Upper lobe of right lung (tissue), 1 donor: ENCODE data around the gene SSX3. TPM values are rescaled to one million over a fixed set of nuclear protein-coding genes. Genes with fewer than 3 reads are reported as not detected.

Source experiments
- ATAC-seq: fragments of 200-7000 bp; cut with Tn5 transposase; one replicate; pipeline ENCODE4 v1.9.1; 2020; ENCODE audit warnings: mild to moderate bottlenecking, moderate library complexity
- DNase-seq: peaks from one replicate; pipeline ENCODE4 v3.0.0-alpha.2; 2020
- H3K27ac ChIP-seq: fragments of 200-600 bp; one replicate; pipeline ENCODE4 v1.8.0; 2022
- H3K27me3 ChIP-seq: fragments of 200-600 bp; one replicate; pipeline ENCODE4 v1.8.0; 2022; ENCODE audit warnings: mild to moderate bottlenecking
- H3K36me3 ChIP-seq: fragments of 200-600 bp; one replicate; pipeline ENCODE4 v1.8.0; 2022
- H3K4me1 ChIP-seq: fragments of 200-600 bp; one replicate; pipeline ENCODE4 v1.8.0; 2022
- H3K4me3 ChIP-seq: fragments of 200-600 bp; one replicate; pipeline ENCODE4 v1.8.0; 2022; ENCODE audit warnings: mild to moderate bottlenecking
- H3K9me3 ChIP-seq: fragments of 200-600 bp; one replicate; pipeline ENCODE4 v1.8.0; 2022
- CTCF ChIP-seq: fragments of 200-600 bp; IDR thresholded peaks from one replicate; pipeline ENCODE4 v1.8.0; 2022; ENCODE audit warnings: antibody characterized with exemption
- intact Hi-C: fragments of 100-400 bp; cut with DNase I; formaldehyde crosslinking; loops from one replicate; pipeline ENCODE4 v1.11.0; 2022
- total RNA-seq: library from RNA; stranded (reverse); fragmentation: NEBNext Ultra II Directional; extraction: Animal tissue kit (Norgen Biotek cat#: 25700); gene quantifications from one replicate; pipeline ENCODE4 v1.2.1, GENCODE V29; 2021
- donor health status: DM: no; HTN: yes; CAD: no; lungs with severe emphysema.

Gene SSX3
- total RNA-seq, 1 donor from 2014 or later = not detected

DNA sequence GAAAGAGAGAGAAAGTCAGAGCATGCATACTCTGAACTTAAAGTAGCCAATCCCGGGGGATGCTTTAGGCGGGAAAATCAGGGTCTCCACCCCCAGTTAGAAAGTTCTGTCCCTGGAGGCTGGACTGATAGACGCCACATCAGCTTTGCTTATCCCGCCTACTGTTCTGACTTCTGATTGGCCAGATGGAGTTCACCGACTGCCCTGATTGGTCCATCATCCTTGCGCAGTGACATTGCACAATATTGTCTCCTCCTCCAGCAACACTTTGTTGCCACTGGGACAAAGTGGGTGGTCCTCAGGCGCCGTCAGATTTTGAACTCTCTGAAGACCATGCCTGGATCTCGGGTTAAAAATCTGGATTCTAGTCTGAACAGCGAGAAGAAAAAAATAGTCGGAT is 50.3 kb downstream of the SSX3 start:
- no peak overlapping the region for H3K4me3 ChIP-seq
- H3K27me3 ChIP-seq = no peaks in the 10 kb centered on the region
- no peak for TF ChIP-seq CTCF
- DNase-seq = no peak
- H3K9me3 ChIP-seq = no peaks in the 10 kb centered on the region
- intact Hi-C loops = no loop called here
- no peaks in the 10 kb centered on the region for H3K36me3 ChIP-seq
- no peak overlapping the region for H3K27ac ChIP-seq
- H3K4me1 ChIP-seq = no peaks in the 10 kb centered on the region
- ATAC-seq = no peak

Other genes starting within 250 kb of the SSX3 start
- not detected for gene SPACA5B, start 226.1 kb downstream of the SSX3 start, total RNA-seq
- not detected for gene SSX5, start 159.9 kb downstream of the SSX3 start, total RNA-seq
- not detected for gene SSX1, start 101.3 kb downstream of the SSX3 start, total RNA-seq
- not detected for gene SSX4, start 26.8 kb upstream of the SSX3 start, total RNA-seq
- not detected for gene SSX4B, start 55.3 kb upstream of the SSX3 start, total RNA-seq
- 21.5 TPM for gene SLC38A5, start 113.6 kb upstream of the SSX3 start, total RNA-seq
- 33.9 TPM for gene FTSJ1, start 119.5 kb upstream of the SSX3 start, total RNA-seq
- 8.9 TPM for gene PORCN, start 152.3 kb upstream of the SSX3 start, total RNA-seq
- 93.4 TPM for gene EBP, start 165.1 kb upstream of the SSX3 start, total RNA-seq
- 14.6 TPM for gene TBC1D25, start 183.0 kb upstream of the SSX3 start, total RNA-seq
- gene RBM3, start 217.8 kb upstream of the SSX3 start, total RNA-seq = 170 TPM
- 121 TPM for gene WDR13, start 240.8 kb upstream of the SSX3 start, total RNA-seq